NCI-H1092 treated with DMSO at 0.1 percent for 48 hours (cell line): ENCODE measurements around the gene ZAR1.
"Not testable (repeated sequence)": the region's sequence is repeated elsewhere in the genome, so short reads cannot be mapped to it uniquely, and the experiment has no call there.

ENCODE experiments used
- DNase-seq: peaks from one replicate; lab custom pipeline; 2025; lab: John Stamatoyannopoulos, UW

ZAR1 gene

GRCh38 chr4:48490012-48490679 is at the start of gene ZAR1:
TSS of gene ZAR1 (plus strand) at chr4:48490252. CDS start at chr4:48490292, 40 bp downstream.
- DNase-seq, result peak; percentile 34

GRCh38 chr4:48440914-48441313 is 49.1 kb upstream of the ZAR1 start:
- not testable (repeated sequence) for DNase-seq

GRCh38 chr4:48445704-48446103 is 44.3 kb upstream of the ZAR1 start:
- peak; percentile 23 for DNase-seq

GRCh38 chr4:48446642-48447041 is 43.4 kb upstream of the ZAR1 start:
- DNase-seq, result no peak

GRCh38 chr4:48449151-48449550 is 40.9 kb upstream of the ZAR1 start:
- DNase-seq, result no peak

- DNase-seq, result no peak
Measured at GRCh38 chr4:48450740-48451139, 39.3 kb upstream of the ZAR1 start.

- DNase-seq, result not testable (repeated sequence)
Measured at GRCh38 chr4:48451656-48452055, 38.4 kb upstream of the ZAR1 start.

GRCh38 chr4:48454591-48454990 is 35.5 kb upstream of the ZAR1 start:
- no peak for DNase-seq

- DNase-seq, result no peak
Measured at GRCh38 chr4:48461000-48461399, 29.1 kb upstream of the ZAR1 start.

- no peak for DNase-seq
Measured at GRCh38 chr4:48462363-48462762, 27.7 kb upstream of the ZAR1 start.

GRCh38 chr4:48467442-48467841 is 22.6 kb upstream of the ZAR1 start:
- DNase-seq, result no peak

GRCh38 chr4:48467891-48468290 is 22.2 kb upstream of the ZAR1 start:
- DNase-seq, result no peak

- no peak for DNase-seq
Measured at GRCh38 chr4:48470137-48470536, 19.9 kb upstream of the ZAR1 start.

GRCh38 chr4:48470570-48470969 is 19.5 kb upstream of the ZAR1 start:
- no peak for DNase-seq

GRCh38 chr4:48472794-48473193 is 17.3 kb upstream of the ZAR1 start:
- DNase-seq, result no peak

- DNase-seq, result no peak
Measured at GRCh38 chr4:48475770-48476169, 14.3 kb upstream of the ZAR1 start.

- DNase-seq, result no peak
Measured at GRCh38 chr4:48478273-48478672, 11.8 kb upstream of the ZAR1 start.

GRCh38 chr4:48481581-48481980 is 8.5 kb upstream of the ZAR1 start:
- DNase-seq, result no peak

- peak; percentile 91 for DNase-seq
Measured at GRCh38 chr4:48483006-48483776, 6.9 kb upstream of the ZAR1 start, which contains the start of gene SLC10A4. TSS of gene SLC10A4 (plus strand) at chr4:48483343. CDS start at chr4:48483562, 219 bp downstream.

GRCh38 chr4:48483777-48484493 is 6.1 kb upstream of the ZAR1 start:
- DNase-seq, result peak; percentile 25

- no peak for DNase-seq
Measured at GRCh38 chr4:48484494-48485168, 5.4 kb upstream of the ZAR1 start.

- peak; percentile 34 for DNase-seq
Measured at GRCh38 chr4:48489683-48490011, 405 bp upstream of the ZAR1 start.
